Right cardiac atrium (tissue), 5 donors: ENCODE measurements around the gene LRRIQ3. TPM values are rescaled to one million over a fixed set of nuclear protein-coding genes. Genes with fewer than 3 reads are reported as not detected.
A peak's percentile ranks its signal among the peaks of the same experiment; 100 is the strongest.

Experiments used
- ATAC-seq, 2 donors: fragments of 200-7000 bp; cut with Tn5 transposase; one replicate each; pipeline versions ENCODE4 v1.8.0 to v1.9.1; 2020; ENCODE audit warnings: moderate library complexity in 2 of 2, mild to moderate bottlenecking in 1 of 2
- DNase-seq, 3 donors: peaks; one replicate each; pipeline ENCODE4 v3.0.0-alpha.2; 2020
- H3K27ac ChIP-seq: one replicate; pipeline ENCODE4 v1.5.1; 2013; ENCODE audit warnings: mild to moderate bottlenecking, low read length, control low read depth, moderate library complexity
- H3K27me3 ChIP-seq: one replicate; pipeline ENCODE4 v1.6.1; 2013; ENCODE audit not compliant: control insufficient read depth, insufficient read depth
- H3K4me1 ChIP-seq: one replicate; pipeline ENCODE4 v1.6.1; 2013; ENCODE audit warnings: low read length; ENCODE audit not compliant: control insufficient read depth, insufficient read depth
- H3K4me3 ChIP-seq: one replicate; pipeline ENCODE4 v1.5.1; 2013; ENCODE audit warnings: low read length, control low read depth
- H3K9me3 ChIP-seq: one replicate; pipeline ENCODE4 v1.6.1; 2013; ENCODE audit warnings: low read length; ENCODE audit not compliant: control insufficient read depth
- WGBS: extraction: QIAGEN DNeasy Blood & Tissue Kit; methylation state at CpG from one replicate; pipeline ENCODE4 v1.1.7; 2013; 5-methylcytosine and 5-hydroxymethylcytosine counted together
- intact Hi-C, 4 donors: fragments of 100-400 bp; cut with DNase I; formaldehyde crosslinking; loops; one replicate each; pipeline versions ENCODE4 v1.11.0 to v1.14.0; 2022 to 2023
- polyA plus RNA-seq: library from polyadenylated mRNA; stranded (reverse); fragments of 200-250 nt; gene quantifications from one replicate; pipeline ENCODE4 v1.2.3, GENCODE V29; 2013
- total RNA-seq, 4 donors: library from RNA; stranded (reverse); fragmentation: NEBNext Ultra II Directional; extraction: Animal tissue kit (Norgen Biotek cat#: 25700); gene quantifications; one replicate each; pipeline ENCODE4 v1.2.1, GENCODE V29; 2021
- donor health status: healthy with polysubstance abuse.
- donor health status: DM: no; HTN: yes; CAD: no.
- donor health status: DM: no; HTN: no; CAD: no.
- donor health status: DM: no; HTN: yes; CAD: no; lungs with severe emphysema.
- donor health status: DM: yes; HTN: yes; CAD: no.

LRRIQ3 gene
- total and polyA plus RNA-seq, 5 donors, result 0.19 to 1.3 (median 0.76) TPM

GRCh38 chr1:74113333-74113732, 84.6 kb downstream of the LRRIQ3 start:
- WGBS, result 72% methylated on average over 3 of the region's 3 CpGs
- intact Hi-C loops, result no loop called here
- no peak for ATAC-seq
- no peaks in the 10 kb centered on the region for H3K9me3 ChIP-seq
- DNase-seq, result no peak
- H3K27ac ChIP-seq, result no peak overlapping the region
- H3K4me1 ChIP-seq, result no peaks in the 10 kb centered on the region
- H3K4me3 ChIP-seq, result no peak overlapping the region
- no peaks in the 10 kb centered on the region for H3K27me3 ChIP-seq

GRCh38 chr1:74107394-74107793, 90.6 kb downstream of the LRRIQ3 start:
- ATAC-seq (no peak), DNase-seq (no peak)
- intact Hi-C loops, result no loop called here
- H3K27ac ChIP-seq, result no peak overlapping the region
- H3K4me3 ChIP-seq, result no peak overlapping the region
- H3K27me3 ChIP-seq, result no peaks in the 10 kb centered on the region
- no peaks in the 10 kb centered on the region for H3K4me1 ChIP-seq
- no peaks in the 10 kb centered on the region for H3K9me3 ChIP-seq

GRCh38 chr1:74091371-74091770, 106.6 kb downstream of the LRRIQ3 start:
- no peaks in the 10 kb centered on the region for H3K4me1 ChIP-seq
- ATAC-seq (no peak), DNase-seq (no peak)
- WGBS, result 72% methylated on average over 1 of the region's 1 CpG
- no peak overlapping the region for H3K4me3 ChIP-seq
- H3K27ac ChIP-seq, result no peak overlapping the region
- intact Hi-C loops, result no loop called here
- H3K27me3 ChIP-seq, result no peaks in the 10 kb centered on the region
- no peaks in the 10 kb centered on the region for H3K9me3 ChIP-seq

- DNase-seq, result no peak
- H3K4me3 ChIP-seq, result no peak overlapping the region
- no peak for ATAC-seq
- intact Hi-C loops, result no loop called here
- H3K4me1 ChIP-seq, result no peaks in the 10 kb centered on the region
- H3K27me3 ChIP-seq, result no peaks in the 10 kb centered on the region
- no peak overlapping the region for H3K27ac ChIP-seq
- 81% methylated on average over 1 of the region's 1 CpG for WGBS
- H3K9me3 ChIP-seq, result no peaks in the 10 kb centered on the region
Observed at GRCh38 chr1:74083128-74083527, 114.8 kb downstream of the LRRIQ3 start.

GRCh38 chr1:74065081-74065480, 132.9 kb downstream of the LRRIQ3 start:
- Histone ChIP-seq H3K27me3 (no peaks in the 10 kb centered on the region), H3K27ac (no peak overlapping the region), H3K4me1 (no peaks in the 10 kb centered on the region), H3K4me3 (no peak overlapping the region), H3K9me3 (no peaks in the 10 kb centered on the region)
- intact Hi-C loops, result no loop called here
- ATAC-seq (no peak), DNase-seq (no peak)

GRCh38 chr1:74057719-74058118, 140.3 kb downstream of the LRRIQ3 start:
- Histone ChIP-seq H3K9me3 (no peaks in the 10 kb centered on the region), H3K4me1 (no peaks in the 10 kb centered on the region), H3K27ac (no peak overlapping the region), H3K4me3 (no peak overlapping the region), H3K27me3 (no peaks in the 10 kb centered on the region)
- ATAC-seq (no peak), DNase-seq (no peak)
- intact Hi-C loops, result no loop called here

GRCh38 chr1:74053407-74053806, 144.6 kb downstream of the LRRIQ3 start:
- Histone ChIP-seq H3K27ac (no peak overlapping the region), H3K4me3 (no peak overlapping the region), H3K27me3 (no peaks in the 10 kb centered on the region), H3K9me3 (no peaks in the 10 kb centered on the region), H3K4me1 (no peaks in the 10 kb centered on the region)
- no peak for ATAC-seq
- 27% methylated on average over 1 of the region's 1 CpG for WGBS
- DNase-seq, result no peak
- intact Hi-C loops, result no loop called here

GRCh38 chr1:74050386-74050785, 147.6 kb downstream of the LRRIQ3 start:
- no peak for DNase-seq
- intact Hi-C loops, result no loop called here
- Histone ChIP-seq H3K9me3 (no peaks in the 10 kb centered on the region), H3K4me1 (no peaks in the 10 kb centered on the region), H3K4me3 (no peak overlapping the region), H3K27me3 (no peaks in the 10 kb centered on the region), H3K27ac (no peak overlapping the region)
- ATAC-seq, result no peak
- WGBS, result 56% methylated on average over 2 of the region's 2 CpGs

GRCh38 chr1:74038042-74038441, 159.9 kb downstream of the LRRIQ3 start:
- H3K27me3 ChIP-seq, result no peaks in the 10 kb centered on the region
- intact Hi-C loops, result no loop called here
- DNase-seq (peak in 1 of 3 donors; percentile 27), ATAC-seq (no peak)
- H3K27ac ChIP-seq, result no peak overlapping the region
- H3K4me1 ChIP-seq, result no peaks in the 10 kb centered on the region
- no peaks in the 10 kb centered on the region for H3K9me3 ChIP-seq
- 78% methylated on average over 3 of the region's 3 CpGs for WGBS
- no peak overlapping the region for H3K4me3 ChIP-seq

GRCh38 chr1:74012583-74012982, 185.4 kb downstream of the LRRIQ3 start:
- H3K27ac ChIP-seq, result no peak overlapping the region
- DNase-seq (no peak), ATAC-seq (no peak)
- intact Hi-C loops, result no loop called here
- H3K27me3 ChIP-seq, result no peaks in the 10 kb centered on the region
- no peaks in the 10 kb centered on the region for H3K9me3 ChIP-seq
- H3K4me1 ChIP-seq, result no peaks in the 10 kb centered on the region
- 32% methylated on average over 1 of the region's 1 CpG for WGBS
- H3K4me3 ChIP-seq, result no peak overlapping the region

GRCh38 chr1:74011736-74012135, 186.2 kb downstream of the LRRIQ3 start:
- H3K4me3 ChIP-seq, result no peak overlapping the region
- DNase-seq (no peak), ATAC-seq (no peak)
- intact Hi-C loops, result no loop called here
- H3K27me3 ChIP-seq, result no peaks in the 10 kb centered on the region
- H3K9me3 ChIP-seq, result no peaks in the 10 kb centered on the region
- no peaks in the 10 kb centered on the region for H3K4me1 ChIP-seq
- H3K27ac ChIP-seq, result no peak overlapping the region

- WGBS, result 82% methylated on average over 7 of the region's 7 CpGs
- H3K27me3 ChIP-seq, result no peaks in the 10 kb centered on the region
- H3K4me1 ChIP-seq, result no peaks in the 10 kb centered on the region
- H3K4me3 ChIP-seq, result no peak overlapping the region
- H3K9me3 ChIP-seq, result no peaks in the 10 kb centered on the region
- DNase-seq (no peak), ATAC-seq (no peak)
- H3K27ac ChIP-seq, result no peak overlapping the region
- intact Hi-C loops, result no loop called here
Observed at GRCh38 chr1:74010206-74010605, 187.8 kb downstream of the LRRIQ3 start.
